ENCODE results near the gene HMCN1.

The HMCN1 gene

GRCh38 chr1:185972096-185972850 lies 238.1 kb downstream of the HMCN1 start:
- no peak for DNase-seq

GRCh38 chr1:185973645-185974044 lies 239.5 kb downstream of the HMCN1 start:
- DNase-seq, result no peak

DNA sequence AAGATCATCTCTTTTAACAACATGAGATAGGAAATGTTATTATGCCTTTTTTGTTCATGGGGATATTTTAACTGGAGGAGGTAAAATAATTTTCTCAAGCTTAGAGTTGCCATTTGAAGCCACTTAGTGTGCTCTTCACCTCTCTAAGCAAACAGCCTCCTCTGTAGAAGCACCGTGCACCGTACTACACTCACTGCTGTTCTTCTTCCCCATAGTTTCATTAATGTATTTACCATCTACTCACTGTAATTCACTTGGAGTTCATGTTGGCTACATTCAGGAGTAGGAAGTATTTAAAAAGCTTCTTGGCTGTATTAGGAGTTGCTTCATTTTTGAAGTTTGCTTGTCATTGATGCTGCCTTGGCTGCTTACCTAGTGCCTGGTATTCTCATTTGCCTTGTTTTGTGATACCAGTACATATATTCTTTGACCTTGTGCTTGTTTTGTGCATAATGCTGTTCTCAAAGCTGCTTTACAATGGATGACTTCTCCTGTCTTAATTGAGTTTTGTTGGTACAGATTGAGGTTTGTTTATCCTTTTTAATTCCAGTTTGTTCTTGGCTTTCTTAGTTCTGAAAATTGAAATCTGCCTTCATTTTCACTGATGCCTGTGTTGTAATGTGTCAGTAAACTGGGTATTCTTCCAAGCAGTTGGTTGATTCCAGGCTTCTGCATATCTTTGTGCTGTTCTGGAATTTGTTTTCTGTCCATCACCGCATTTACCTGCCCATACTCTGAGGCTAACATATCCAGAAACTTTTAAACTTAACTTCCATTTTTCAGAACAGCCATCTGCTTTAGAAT lies 240.4 kb downstream of the HMCN1 start:
- DNase-seq, result no peak

- no peak for DNase-seq
Measured at GRCh38 chr1:185980891-185981290, 246.7 kb downstream of the HMCN1 start.

GRCh38 chr1:185984113-185984836 lies 250.1 kb downstream of the HMCN1 start:
- no peak for DNase-seq

- no peak for DNase-seq
Measured at GRCh38 chr1:185987611-185988321, 253.6 kb downstream of the HMCN1 start.

GRCh38 chr1:185990565-185990964 lies 256.4 kb downstream of the HMCN1 start:
- DNase-seq, result no peak

DNA sequence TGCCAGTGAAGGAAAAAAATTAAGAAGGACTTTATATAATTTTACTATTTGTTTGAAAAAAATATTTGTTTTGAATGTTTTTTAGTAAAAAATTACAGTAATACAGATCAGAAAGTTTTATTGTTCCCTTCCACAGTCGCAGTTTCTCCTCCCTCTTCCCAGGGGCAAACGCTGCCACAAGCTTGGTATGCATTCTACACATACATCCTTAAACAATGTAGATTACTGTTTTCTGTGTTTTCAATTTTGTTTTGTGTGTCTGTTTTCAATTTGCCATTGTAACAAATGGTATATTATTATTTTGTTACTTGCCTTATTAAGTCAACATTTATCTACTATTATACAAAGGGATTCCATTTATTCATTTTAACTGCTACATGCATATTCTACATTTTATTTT lies 257.1 kb downstream of the HMCN1 start:
- no peak for DNase-seq

- no peak for DNase-seq
Measured at GRCh38 chr1:185996211-185996610, 262.0 kb downstream of the HMCN1 start.

GRCh38 chr1:185998391-185998790 lies 264.2 kb downstream of the HMCN1 start:
- no peak for DNase-seq

GRCh38 chr1:186002406-186002805 lies 268.2 kb downstream of the HMCN1 start:
- DNase-seq, result no peak

DNA sequence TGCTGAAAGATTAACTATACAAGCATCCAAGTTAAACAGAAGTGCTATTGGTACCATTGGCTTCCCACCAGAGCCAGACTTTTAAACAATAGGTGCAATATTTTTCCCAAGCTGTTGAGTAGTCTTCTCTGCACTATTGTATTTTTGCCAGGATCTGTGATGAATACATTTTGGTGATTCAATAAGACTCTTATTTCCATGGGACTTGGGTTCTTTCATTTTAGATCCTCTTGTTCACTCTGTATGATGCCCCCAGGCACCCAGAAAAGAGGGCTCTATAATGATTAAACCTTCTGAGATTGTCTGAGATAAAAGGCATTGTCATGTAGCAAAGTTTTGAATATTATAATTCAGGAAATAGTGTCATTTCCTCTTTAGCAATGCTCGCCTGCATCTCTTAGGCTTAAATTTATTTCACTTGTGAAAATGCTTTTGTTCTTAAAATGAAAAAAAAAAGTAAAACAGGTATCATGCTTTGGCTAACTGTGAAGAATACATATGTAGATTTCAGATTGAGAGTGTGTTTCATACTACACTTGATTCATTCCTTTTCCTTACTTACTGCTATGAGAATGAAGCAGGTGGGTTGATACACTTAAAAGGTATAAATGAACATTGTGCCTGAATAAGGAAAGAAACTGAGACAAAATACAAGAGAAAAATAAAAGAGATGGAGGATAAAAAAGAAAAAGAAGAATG lies 275.0 kb downstream of the HMCN1 start:
- no peak for DNase-seq

GRCh38 chr1:186014370-186015037 lies 280.3 kb downstream of the HMCN1 start:
- DNase-seq, result no peak

DNA sequence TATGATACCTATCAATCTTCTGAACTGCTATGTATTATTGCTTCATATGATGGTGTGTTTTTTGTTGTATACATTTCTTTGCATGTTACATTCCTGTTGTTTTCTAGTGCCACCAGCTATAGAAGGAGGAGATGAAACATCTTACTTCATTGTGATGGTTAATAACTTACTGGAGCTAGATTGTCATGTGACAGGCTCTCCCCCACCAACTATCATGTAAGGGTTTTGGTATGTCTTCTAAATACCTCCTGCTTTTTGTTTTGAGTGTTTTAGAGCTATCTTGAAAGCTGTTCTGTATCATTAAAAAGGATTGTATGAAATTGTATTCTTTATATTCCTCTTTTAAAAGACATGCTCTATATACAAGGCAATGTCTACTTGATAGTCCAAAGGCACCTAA lies 282.7 kb downstream of the HMCN1 start:
- DNase-seq, result no peak

DNA sequence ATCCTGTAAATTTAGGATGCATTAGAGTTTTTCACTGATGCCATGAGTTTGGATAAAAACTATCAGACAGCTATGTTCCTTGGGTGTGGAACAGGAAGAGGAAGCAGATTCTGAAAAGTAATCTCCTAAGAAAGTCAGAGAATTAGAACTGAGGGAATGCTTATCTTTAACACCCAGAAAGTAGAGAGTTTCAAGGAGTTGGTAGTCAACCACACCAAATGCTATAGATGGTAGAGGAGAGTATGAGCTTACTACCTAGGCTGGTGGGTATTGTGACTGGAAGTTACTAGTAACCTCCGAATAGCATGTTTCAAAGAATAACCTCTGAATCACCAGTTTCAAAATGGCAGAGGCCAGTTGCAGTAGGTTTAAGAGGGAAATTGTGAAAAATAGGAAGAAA lies 288.0 kb downstream of the HMCN1 start:
- DNase-seq, result no peak

GRCh38 chr1:186026946-186027345 lies 292.8 kb downstream of the HMCN1 start:
- no peak for DNase-seq

DNA sequence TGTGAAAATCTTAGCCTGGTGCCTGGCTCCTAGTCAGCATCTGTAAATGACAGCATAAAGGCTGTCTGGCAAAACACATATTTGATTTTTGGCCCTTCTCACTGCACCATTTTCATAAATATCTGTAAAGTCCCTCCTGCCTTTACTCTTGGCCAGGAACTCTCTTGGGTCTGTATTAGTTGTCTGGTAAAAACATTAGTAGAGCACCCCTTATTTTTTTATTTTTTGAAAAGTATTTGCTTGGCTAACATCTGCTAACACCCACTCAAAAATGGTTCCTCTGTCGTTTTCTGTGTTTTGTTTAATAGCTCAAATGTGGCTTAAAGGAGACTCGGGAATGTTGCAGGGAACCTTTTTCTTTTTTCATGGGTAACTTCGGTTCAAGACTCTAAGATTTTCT lies 293.4 kb downstream of the HMCN1 start:
- no peak for DNase-seq

DNA sequence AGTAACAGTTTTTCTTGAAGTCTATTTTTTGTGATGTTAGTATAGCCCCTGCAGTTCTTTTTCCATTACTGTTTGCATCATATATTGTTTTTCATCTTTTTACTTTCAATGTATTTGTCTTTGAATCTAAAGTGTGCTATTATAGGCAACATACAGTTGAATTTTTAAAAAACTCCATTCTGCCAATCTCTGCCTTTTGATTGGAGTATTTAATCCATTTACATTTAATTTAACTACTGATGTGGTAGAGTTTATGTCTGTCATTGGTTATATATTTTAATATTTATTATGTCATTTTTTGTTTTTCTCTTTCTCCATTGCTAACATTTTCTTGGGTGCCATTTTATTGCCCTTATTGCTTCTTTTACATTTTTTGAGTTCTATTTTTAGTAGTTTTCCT lies 296.3 kb downstream of the HMCN1 start:
- DNase-seq, result no peak

DNA sequence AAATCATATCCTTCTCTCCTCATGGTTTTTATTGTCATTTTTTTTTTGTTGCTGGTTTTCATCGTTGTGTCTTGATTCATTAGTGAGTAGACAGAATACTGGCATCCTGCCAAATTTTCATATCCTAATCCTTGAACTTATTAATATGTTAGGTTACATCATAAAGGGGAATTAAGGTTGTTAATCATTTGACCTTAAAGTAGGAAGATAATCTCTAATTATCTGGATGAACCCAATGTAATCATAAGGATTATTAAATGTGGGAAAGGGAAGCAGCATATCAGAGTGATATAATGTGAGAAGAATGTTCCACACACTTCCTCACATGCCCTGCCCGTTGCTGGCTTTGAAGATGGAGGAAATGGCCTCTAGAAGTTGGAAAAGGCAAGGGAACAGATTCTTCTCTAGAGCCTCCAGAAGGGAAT lies 299.7 kb downstream of the HMCN1 start:
- DNase-seq, result no peak

- DNase-seq, result no peak
Measured at GRCh38 chr1:186042230-186042629, 308.0 kb downstream of the HMCN1 start.

DNA sequence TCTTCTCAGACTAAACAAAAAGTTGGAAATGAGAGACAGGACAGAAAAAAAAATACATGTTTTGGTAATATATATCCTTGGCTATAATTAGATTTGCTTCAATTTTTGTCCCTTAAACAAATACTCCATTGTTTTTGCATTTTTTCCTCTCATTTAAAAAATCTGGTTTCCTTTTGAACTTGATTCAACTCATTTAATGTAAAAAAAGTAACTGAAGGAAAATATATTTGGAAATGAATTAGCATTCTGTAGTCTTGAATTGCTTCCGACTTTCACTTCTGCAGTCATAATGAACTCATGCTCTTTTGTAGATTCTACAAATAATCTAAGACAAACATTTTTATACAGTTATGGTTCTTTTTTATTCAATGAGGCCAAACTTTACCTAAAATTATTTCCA lies 309.1 kb downstream of the HMCN1 start:
- no peak for DNase-seq

Measured in activated CD4-positive, alpha-beta T cell treated with anti-CD3 and anti-CD28 coated beads, Interleukin-2, amount 50 U/mL, for 48 hours (primary cell).